ENCODE measurements around the gene SUSD6.
"Not testable (repeated sequence)": the region's sequence is repeated elsewhere in the genome, so short reads cannot be mapped to it uniquely, and the experiment has no call there.

DNA sequence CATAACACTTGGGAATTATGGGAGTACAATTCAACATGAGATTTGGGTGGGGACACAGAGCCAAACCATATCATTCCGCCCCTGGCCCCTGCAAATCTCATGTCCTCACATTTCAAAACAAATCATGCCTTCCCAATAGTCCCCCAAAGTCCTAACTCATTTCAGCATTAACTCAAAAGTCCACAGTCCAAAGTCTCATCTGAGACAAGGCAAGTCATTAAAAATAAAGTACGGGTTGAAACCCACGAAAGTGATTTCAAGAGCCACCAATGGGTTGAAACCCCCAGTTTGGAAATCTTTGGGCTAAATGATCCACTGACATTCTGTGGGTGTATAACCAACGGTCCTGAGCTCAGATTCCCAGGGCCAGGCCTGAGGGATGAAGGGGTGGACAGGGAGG is 125.0 kb downstream of the SUSD6 start:
- TF ChIP-seq, protein P1, sequence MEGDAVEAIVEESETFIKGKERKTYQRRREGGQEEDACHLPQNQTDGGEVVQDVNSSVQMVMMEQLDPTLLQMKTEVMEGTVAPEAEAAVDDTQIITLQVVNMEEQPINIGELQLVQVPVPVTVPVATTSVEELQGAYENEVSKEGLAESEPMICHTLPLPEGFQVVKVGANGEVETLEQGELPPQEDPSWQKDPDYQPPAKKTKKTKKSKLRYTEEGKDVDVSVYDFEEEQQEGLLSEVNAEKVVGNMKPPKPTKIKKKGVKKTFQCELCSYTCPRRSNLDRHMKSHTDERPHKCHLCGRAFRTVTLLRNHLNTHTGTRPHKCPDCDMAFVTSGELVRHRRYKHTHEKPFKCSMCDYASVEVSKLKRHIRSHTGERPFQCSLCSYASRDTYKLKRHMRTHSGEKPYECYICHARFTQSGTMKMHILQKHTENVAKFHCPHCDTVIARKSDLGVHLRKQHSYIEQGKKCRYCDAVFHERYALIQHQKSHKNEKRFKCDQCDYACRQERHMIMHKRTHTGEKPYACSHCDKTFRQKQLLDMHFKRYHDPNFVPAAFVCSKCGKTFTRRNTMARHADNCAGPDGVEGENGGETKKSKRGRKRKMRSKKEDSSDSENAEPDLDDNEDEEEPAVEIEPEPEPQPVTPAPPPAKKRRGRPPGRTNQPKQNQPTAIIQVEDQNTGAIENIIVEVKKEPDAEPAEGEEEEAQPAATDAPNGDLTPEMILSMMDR (conservative IDR thresholded peaks at IDR 0.05; ENCODE audit: low read length) = not testable (repeated sequence)
- not testable (repeated sequence) for TF ChIP-seq EZH2phosphoT487 (IDR thresholded peaks at IDR 0.05; ENCODE audit: borderline replicate concordance, low read depth, low read length)
